Hindlimb muscle (tissue), 1 donor: ENCODE results near the gene SLC26A6. TPM values are rescaled to one million over a fixed set of nuclear protein-coding genes. Genes with fewer than 3 reads are reported as not detected.

Source experiments
- DNase-seq: peaks from one replicate; pipeline ENCODE4 v3.0.0-alpha.2; 2013
- polyA plus RNA-seq: library from polyadenylated mRNA; unstranded; fragments of 120-200 nt; gene quantifications from one replicate; pipeline ENCODE4 v1.2.1, GENCODE V29; 2013; ENCODE audit not compliant: insufficient read length

Gene SLC26A6
- polyA plus RNA-seq, 1 donor = 8.8 TPM

DNA sequence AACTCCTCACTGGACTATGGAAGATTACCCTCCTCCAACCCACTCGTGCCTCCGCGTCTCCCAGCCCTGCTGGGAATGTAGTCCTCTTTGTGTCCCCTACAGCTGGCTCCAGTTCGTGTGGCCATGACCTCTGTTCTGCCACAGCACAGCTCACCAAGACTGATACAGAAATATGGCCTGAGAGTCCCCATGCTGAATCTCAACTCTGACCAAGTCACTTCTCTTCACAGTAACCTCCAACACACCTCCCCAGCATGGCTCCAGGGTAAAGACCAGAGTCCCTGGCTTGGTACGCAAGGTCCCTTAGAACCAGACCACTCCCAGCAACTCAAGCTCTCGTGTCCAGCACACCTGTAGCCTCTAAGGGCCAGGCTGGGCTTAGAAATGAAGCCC is 37.9 kb downstream of the SLC26A6 start:
- no peak for DNase-seq

DNA sequence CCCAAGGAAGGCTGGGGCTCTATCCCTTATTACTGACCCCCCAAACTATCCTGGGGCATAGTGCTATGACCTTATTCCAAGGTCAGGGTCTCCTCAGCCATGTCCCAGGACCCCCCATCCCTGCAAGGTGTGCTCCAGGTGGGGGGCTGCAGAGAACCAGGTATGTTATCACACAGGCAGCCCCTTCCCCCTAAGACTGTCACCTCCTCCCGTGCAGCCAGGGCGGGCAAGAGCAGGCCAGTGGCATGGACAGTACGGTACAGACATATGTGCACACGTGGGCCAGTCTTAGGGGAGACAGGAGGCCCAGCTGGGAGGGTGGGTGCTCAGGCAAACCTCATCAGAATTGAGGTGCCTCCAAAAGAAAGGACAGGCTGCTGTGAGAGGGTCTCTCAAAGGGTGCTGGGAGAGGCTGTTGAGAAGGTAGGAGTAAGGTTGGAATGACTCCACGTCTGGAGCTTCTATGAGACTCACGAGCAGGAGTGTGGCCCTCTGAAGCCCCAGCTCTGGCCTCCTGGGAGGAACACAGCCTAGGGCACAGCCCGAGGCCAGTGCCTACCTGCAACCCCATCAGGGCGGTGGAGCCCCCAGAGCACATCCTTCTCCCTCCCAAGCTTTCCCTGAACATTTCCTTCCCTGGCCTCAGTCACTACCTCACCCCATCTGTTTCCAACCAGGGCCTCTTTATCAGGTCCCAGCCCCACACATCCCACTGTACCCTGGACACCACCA is 38.4 kb downstream of the SLC26A6 start:
- no peak for DNase-seq

DNA sequence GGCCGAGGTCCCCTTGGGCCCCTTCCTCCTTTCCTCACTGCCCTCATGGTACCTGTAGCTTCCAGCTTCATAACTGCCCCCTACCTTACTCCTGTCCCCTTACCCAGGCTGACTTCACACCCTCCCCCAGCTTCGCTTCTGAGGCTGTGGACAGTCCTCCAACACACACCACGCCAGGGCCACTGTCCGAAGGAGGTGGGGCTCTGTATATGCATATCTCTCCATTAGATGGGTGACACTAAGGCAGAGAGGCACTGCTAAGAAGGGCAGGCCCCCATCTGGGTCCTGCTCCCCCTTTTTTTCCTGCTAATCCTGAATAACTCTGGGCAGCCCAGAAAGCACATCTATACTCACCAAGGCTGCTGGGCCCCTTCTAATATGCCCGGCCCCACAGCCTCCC is 39.1 kb downstream of the SLC26A6 start:
- no peak for DNase-seq

DNA sequence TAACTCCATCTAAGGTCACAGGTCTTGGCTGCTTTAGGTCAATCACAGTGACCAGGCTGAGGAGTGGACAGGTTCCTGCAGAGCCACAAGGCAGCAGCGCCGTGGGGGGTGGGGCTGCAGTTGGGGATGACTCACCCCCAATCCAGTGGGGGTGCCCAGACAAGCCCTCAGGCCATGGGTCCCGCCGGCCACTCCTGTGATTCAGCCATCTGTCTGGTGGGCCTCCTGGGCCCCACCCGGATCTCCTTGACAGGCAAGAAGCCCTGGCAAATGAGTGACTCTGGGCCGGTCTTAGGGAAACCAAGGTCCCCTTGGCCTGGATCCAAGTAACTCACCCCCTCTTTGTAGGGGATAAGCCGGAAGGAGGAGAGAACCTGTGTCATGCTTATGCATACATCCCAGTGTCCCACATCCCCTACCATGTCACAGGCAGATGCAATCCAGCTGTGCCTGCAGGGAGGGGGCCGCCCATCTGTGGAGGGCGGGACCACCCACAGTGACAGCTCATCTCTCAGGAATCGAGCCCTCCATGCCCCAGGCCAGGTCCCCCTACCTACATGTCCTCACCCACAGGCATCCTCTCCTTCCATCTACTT is 39.6 kb downstream of the SLC26A6 start:
- no peak for DNase-seq

DNA sequence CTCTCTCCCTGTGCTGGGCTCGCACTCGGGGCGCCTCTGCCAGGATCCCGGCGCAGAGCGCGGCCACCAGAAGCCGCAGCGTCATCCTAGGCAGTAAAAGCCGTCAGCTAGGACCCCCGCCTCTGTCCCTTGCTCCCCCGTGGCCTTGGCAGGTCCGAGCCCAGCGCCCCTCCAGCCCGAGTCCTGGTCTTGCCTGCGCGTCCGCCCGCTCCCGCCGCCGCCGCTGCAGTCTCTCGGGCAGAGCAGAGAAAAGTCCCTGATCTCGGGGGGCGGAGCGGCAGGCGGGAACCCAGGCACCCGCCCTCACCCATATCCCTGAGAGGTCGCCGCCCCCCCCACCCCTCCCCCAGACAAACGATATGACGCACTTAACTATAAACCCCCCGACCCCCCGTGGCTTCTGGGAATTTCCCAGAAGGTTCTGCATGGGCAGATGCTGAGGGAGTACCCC is 40.2 kb downstream of the SLC26A6 start, which contains the start of gene COL7A1:
Gene COL7A1 (minus strand): TSS at position 255 of the 451 bp plus-strand sequence. CDS start 170 bp downstream, at position 85.
- DNase-seq = no peak

DNA sequence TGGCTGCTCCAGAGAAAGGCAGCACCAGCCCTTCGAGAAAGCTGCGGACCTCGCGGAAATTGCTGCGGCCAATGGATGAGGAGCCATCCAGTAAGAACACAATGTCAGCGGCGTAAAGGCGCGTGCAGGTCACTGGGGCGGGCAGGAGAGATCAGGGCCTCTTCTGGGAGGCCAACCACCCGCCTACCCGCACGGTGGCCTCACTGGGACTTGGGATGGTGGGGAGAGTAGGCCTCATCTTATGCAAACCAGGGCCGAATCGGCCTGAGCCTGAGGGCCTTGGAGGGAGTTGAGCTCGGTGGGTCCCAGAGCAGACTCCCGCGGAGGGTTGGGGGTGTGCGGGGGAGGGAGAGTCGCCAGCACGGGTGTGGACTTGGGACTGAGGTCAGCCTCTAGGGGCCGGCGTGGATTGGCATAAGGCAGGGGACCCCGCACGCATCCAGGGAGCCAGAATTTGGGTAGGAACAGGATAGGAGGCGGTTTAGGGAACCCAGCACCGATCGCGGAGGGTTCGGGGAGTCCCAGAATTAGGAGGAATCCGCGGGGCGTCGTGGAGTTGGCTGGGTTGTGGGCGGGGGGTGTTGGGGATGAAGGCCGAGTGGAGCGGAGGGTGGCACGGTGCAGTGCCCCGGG is 40.7 kb downstream of the SLC26A6 start:
- no peak for DNase-seq

DNA sequence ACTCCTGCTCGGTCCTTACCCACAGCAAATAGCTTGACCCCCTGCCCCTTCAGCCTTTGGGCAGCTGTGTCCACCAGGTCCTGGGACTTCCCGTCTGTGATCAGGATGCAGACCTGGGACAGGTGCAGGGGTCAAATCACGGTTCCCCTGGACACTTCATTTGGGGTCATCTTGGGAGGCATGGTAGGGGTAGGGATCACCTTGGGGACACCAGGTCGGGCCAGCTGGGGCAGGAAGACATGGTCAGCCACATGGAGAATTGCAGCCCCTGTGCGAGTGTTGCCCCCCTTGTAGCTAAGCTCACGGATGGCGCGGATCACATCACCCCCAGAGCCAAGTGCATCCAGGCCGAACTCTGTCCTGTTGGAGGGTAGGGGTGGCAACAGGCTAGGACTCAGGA is 41.9 kb downstream of the SLC26A6 start:
- DNase-seq = no peak

DNA sequence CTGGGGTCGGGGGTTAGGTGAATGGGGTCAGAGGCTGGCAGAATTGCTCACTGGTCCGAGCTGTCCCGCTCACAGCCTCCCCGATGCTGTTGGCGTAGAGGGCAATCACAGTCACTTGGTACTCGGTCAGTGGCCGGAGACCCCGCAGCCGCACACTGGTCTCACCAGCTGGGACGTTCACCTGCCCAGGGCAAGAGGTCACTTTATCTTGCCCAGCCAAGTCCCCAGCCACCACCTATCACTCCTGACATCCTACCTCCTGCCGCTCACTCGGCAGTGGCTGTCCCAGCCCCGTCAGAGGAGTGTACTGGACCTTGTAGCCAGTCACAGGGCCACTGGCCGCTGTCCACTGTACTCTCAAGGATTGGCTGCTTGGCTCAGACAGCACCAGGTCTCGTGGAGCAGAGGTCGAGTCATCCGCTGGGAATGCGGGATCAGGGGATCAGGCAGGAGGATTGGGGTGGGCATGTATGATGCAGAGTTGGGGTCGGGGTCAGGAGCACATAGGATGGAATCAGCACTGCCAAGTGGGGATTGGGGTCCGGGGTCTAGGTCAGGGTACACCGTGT is 42.7 kb downstream of the SLC26A6 start:
- DNase-seq = no peak

DNA sequence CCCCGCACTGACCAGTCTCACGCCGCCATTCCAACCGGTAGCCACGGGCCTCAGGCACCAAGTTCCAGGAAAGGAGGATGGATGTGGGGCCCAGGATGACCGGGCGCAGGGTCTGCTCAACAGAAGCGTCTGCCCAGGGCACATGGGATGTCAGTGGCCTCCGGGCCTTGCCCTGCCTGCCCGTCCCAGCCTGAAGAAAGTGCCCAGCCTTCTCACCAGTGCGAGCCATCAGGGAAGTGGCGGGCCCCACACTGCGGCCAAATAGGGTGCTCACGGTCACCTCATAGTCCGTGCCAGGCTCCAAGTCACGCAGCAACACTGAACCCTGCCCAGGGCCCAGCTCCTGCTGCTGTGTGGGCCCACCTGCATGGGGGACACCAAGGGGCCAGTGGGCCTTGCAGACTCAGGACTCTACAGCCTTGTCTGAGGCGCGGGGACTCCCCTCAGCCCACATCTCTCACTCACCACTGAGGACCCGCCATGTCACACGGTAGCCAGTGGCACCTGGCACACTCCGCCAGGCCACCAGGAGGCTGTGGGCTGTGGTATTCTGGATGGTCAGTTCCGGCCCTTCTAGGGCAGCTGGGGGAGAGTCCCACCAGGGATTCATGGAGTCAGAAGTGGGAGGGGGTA is 43.3 kb downstream of the SLC26A6 start:
- DNase-seq = no peak

DNA sequence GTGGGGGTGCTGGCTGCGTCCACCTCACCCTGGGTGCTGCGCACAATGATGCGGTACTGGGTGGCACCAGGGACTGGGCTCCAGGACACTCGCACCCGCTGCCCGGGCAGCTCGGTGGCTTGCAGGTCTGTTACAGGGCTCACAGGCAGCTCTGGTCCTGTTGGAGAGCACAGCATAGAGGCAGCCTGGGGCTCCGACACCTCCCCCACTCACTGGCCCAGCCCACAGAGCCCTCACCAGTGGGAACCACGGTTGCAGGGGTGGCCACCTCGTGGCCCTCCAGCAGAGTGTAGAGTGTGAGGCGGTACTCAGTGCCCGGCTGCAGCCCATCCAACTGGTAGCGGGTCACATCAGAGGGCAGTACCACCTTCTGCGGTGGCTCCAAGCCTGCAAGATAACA is 43.8 kb downstream of the SLC26A6 start:
- DNase-seq = no peak

DNA sequence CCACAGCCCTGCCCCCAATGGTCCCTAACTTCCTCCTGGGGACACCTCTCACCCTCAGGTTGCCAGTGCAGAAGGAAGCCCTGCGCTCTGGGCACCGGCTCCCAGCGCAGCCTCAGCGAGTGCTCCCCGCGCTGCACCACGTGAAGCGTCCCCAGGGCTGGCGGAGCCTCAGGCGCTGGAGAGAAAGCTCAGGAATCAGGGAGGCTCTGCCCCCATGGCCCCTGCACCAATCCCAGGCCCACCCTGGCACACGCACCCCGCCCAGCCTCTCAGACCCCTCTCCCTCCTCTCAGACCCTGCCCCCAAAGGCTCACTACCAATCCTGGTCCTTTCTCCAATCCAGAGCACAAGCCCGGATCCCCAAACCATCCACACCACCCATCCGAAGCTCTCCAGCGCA is 47.0 kb downstream of the SLC26A6 start:
- no peak for DNase-seq

DNA sequence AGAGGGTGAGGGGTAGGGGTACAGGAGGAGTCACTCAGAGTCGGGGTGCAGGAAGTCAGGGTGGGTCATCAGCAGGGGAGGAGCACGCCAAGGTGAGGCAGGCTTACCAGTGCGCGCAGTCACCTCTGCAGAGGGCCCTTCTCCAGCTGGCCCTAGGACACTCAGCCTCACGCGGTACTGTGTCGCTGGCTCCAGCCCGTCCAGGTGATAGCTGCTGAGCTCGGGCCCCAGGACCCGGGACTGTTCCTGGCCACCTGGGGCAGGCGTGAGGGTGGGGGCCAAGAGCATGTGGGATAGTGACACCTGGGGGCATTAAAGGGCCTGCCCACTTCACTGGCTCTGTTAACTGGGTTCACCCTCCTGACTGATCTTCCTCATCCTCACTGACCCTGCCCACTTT is 47.6 kb downstream of the SLC26A6 start:
- DNase-seq = no peak

DNA sequence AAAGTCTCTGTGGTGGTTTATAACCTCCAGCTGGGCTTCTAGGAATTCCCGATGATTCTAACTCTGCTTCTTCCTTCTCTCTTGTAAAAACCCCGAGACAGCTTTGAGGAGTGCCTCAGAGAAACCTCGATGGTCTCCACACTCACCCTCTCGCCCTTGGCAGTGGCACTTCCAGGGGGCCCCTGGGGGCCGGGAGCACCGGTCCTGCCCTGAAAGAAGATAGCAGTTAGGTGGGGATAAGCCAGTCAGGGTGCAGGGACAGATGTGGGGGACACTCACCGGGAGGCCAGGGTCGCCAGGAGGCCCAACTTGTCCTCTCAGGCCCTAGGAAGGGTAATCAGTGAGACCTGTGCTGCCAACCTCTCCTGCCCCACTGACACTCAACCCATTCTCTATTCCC is 49.9 kb downstream of the SLC26A6 start:
- no peak for DNase-seq

DNA sequence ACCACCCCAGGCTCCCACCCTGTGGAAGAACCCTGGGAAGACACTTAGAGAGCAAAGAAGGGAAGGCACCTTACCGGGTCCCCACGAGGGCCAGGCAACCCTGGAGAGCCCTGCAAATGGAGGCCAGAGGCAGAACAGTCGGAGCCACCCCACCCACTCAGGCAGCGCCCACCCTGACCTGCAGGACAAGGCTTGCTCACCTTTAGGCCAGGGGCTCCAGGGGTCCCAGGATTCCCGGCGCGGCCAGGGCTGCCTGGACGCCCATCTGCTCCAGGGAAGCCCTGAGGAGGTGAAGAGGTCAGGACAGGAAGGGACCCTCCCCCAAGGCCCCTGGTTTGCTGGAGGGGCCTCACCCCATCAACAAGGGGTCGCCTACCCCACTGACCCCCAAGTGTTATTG is 50.4 kb downstream of the SLC26A6 start:
- no peak for DNase-seq

DNA sequence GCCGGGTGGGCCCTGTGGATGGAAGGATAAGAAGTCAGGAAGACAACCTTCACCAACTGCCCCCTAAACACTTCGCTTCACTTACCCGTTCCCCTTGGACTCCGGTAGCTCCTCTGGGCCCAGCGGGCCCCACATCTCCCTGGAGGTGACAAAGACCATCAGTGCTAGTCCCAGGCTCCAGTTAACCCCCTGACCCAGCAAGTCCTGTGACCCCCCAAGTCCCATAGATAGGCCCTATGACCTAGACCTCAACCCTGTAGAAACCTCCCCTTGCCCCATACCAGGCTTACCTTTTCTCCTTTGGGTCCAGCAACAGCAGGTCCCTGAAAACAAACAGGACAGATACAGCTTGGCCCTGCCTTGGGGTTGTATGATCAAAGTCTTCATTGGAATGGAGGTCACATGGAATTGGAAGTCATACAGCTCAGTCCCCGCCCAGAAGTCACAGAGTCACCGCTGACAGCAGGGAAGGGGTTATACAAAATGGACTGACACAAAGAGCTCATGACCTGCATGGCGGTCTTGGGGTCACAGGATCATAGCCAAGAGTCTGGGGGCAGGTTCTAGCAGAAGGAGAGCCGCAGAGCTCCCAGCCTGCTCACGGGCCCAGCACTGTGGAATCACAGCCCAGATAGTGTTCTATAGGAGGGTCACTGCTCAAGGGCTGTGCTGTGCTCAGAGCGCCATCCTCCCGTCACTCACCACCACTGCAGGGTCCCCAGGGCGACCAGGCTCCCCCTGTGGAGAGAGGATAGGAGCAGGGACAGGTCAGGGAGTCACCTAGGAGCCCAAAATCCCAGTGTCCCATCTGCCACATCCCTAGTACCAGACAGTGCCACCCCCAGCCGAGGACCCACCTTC is 53.4 kb downstream of the SLC26A6 start:
- DNase-seq = no peak

DNA sequence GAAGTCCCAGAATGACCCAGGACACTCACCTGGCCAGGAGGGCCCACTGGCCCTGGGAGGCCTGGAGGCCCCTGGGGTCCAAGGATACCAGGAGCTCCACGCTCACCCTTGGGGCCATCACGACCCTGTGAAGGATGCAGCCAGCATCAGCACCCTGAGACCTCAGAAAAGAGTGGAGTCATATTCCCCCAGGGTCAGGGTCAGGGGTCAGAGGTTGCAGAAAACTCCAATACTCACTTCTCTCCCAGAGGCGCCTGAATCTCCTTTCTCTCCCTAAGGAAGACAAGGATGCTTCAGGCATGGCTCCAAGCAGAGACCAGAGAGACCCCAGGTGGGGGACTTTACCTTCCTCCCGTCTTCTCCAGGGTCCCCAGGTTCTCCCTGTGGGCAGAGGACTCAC is 58.6 kb downstream of the SLC26A6 start:
- DNase-seq = no peak

Other genes with a start within 250 kb of the SLC26A6 start
- 32.2 TPM for gene PLXNB1, start 205.4 kb downstream of the SLC26A6 start, polyA plus RNA-seq
- 16.5 TPM for gene CCDC51, start 195.3 kb downstream of the SLC26A6 start, polyA plus RNA-seq
- gene TMA7, start 195.2 kb downstream of the SLC26A6 start, polyA plus RNA-seq = 187 TPM
- 7.6 TPM for gene ATRIP, start 188.7 kb downstream of the SLC26A6 start, polyA plus RNA-seq
- gene SHISA5, start 131.3 kb downstream of the SLC26A6 start, polyA plus RNA-seq = 62.4 TPM
- gene PFKFB4, start 78.7 kb downstream of the SLC26A6 start, polyA plus RNA-seq = 6.7 TPM
- gene UCN2, start 71.7 kb downstream of the SLC26A6 start, polyA plus RNA-seq = 0.26 TPM
- gene COL7A1, start 40.1 kb downstream of the SLC26A6 start, polyA plus RNA-seq = 9.3 TPM
- gene UQCRC1, start 25.8 kb downstream of the SLC26A6 start, polyA plus RNA-seq = 180 TPM
- gene TMEM89, start 13.7 kb downstream of the SLC26A6 start, polyA plus RNA-seq = not detected
- 0.36 TPM for gene CELSR3, start 27.4 kb upstream of the SLC26A6 start, polyA plus RNA-seq
- 7.5 TPM for gene NCKIPSD, start 50.5 kb upstream of the SLC26A6 start, polyA plus RNA-seq
- 85.4 TPM for gene IP6K2, start 81.8 kb upstream of the SLC26A6 start, polyA plus RNA-seq
- gene PRKAR2A, start 212.4 kb upstream of the SLC26A6 start, polyA plus RNA-seq = 37.2 TPM